Activated CD8-positive, alpha-beta T cell treated with anti-CD3 and anti-CD28 coated beads, Interleukin-2, amount 10 ng/mL, durations not matched to agents 7 days and 5 days (primary cell): ENCODE data around the gene AGO3. TPM values are rescaled to one million over a fixed set of nuclear protein-coding genes. Genes with fewer than 3 reads are reported as not detected.
"Not testable (repeated sequence)": the region's sequence is repeated elsewhere in the genome, so short reads cannot be mapped to it uniquely, and the experiment has no call there.

ENCODE experiments used
- ATAC-seq: fragments of 150-1000 bp; cut with Tn5 transposase; one replicate; pipeline ENCODE4 v1.10.0; 2021; ENCODE audit warnings: moderate library complexity
- CTCF ChIA-PET: fragments of 350-600 bp; sonication (Branson Sonifier 250); formaldehyde crosslinking; loops from one replicate; lab custom pipeline; 2021; ENCODE audit warnings: antibody characterized with exemption; lab: Charles Lee
- POLR2A ChIA-PET: fragments of 350-600 bp; sonication (Branson Sonifier 250); formaldehyde crosslinking; loops from one replicate; lab custom pipeline; 2021; ENCODE audit warnings: antibody characterized with exemption; lab: Charles Lee
- DNase-seq: peaks from one replicate; pipeline ENCODE4 v3.0.0-alpha.2; 2020
- H3K27ac Mint-ChIP-seq: one replicate; pipeline ENCODE4 v1.8.0; 2021; ENCODE audit warnings: mild to moderate bottlenecking, mixed read lengths
- H3K27me3 Mint-ChIP-seq: one replicate; pipeline ENCODE4 v1.8.0; 2021; ENCODE audit warnings: low read depth, mixed read lengths
- H3K36me3 Mint-ChIP-seq: one replicate; pipeline ENCODE4 v1.8.0; 2021; ENCODE audit warnings: low read depth, mixed read lengths
- H3K4me1 Mint-ChIP-seq: one replicate; pipeline ENCODE4 v1.8.0; 2021; ENCODE audit warnings: low read depth, mixed read lengths
- H3K4me3 Mint-ChIP-seq: one replicate; pipeline ENCODE4 v1.8.0; 2021; ENCODE audit warnings: mild to moderate bottlenecking, mixed read lengths
- H3K9me3 Mint-ChIP-seq: one replicate; pipeline ENCODE4 v1.8.0; 2022; ENCODE audit warnings: mixed read lengths; ENCODE audit not compliant: insufficient read depth
- total RNA-seq, 2 experiments: library from RNA; stranded (reverse); gene quantifications; one replicate each; pipeline ENCODE4 v1.2.3, GENCODE V29; 2021

AGO3 gene
- total RNA-seq, 2 experiments from 2014 or later: 27.2 to 30.2 TPM

DNA sequence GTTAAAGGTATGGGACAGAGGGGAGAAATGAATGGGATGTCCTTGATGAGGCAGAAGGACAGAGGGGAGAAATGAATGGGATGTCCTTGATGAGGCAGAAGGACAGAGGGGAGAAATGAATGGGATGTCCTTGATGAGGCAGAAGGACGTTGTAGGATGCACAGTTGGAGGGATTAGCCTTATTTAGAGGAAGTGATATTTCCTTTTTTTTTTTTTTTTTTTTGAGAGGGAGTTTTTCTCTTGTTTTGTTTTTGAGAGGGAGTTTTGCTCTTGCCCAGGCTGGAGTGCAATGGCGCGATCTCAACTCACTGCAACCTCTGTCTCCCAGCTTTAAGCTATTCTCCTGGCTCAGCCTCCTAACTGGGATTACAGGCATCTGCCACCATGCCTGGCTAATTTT, 41.9 kb upstream of the AGO3 start:
- peaks cover 28% of the 10 kb centered on the region for H3K4me1 Mint-ChIP-seq
- H3K27ac Mint-ChIP-seq, H3K27me3 Mint-ChIP-seq, POLR2A ChIA-PET, DNase-seq, ATAC-seq, H3K9me3 Mint-ChIP-seq, H3K4me3 Mint-ChIP-seq: not testable (repeated sequence)
- peaks cover 16% of the 10 kb centered on the region for H3K36me3 Mint-ChIP-seq
- CTCF ChIA-PET: interaction anchor here (1.5 kb wide), 1 partner anchor 1037 kb away, joined by 3 read pairs; no protein-coding TSS in a partner anchor

DNA sequence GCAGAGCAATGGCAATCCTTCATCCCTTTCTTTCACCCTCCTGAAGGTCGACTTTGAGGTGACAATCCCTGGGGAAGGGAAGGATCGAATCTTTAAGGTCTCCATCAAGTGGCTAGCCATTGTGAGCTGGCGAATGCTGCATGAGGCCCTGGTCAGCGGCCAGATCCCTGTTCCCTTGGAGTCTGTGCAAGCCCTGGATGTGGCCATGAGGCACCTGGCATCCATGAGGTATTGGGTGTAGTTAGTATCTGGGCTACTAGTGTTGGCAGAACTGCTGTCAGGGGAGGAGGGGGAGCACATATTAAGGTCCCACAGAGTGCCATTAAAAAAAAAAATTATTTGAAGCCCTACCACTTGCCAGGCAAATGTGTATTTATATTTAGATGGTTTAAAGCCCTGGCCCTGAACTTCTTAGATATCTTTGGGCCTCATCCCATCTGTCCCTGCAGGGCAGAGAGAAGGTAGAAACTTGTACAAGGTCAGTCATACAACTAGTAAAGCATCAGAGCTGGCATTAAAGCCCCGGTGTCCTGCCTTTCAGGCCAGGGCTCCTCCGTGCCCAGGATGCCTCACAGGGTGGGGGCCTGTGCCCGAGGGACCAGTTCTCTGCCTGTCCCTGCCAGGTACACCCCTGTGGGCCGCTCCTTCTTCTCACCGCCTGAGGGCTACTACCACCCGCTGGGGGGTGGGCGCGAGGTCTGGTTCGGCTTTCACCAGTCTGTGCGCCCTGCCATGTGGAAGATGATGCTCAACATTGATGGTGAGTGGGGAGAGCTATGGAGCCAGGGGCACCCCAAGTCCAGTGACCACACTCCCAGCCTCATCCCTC, 37.6 kb upstream of the AGO3 start:
- ChIA-PET CTCF (interaction anchor here (1.2 to 1.8 kb wide), 2 partner anchors 10 to 11 kb away, joined by 3 to 14 read pairs; partner anchors contain the start of gene AGO1), POLR2A (interaction anchor here (0.6 kb wide), 1 partner anchor 901 kb away, joined by 4 read pairs; no protein-coding TSS in a partner anchor)
- no peak overlapping the region for H3K27ac Mint-ChIP-seq
- H3K4me3 Mint-ChIP-seq: no peak overlapping the region
- H3K4me1 Mint-ChIP-seq: peaks cover 4% of the 10 kb centered on the region
- DNase-seq (no peak), ATAC-seq (no peak)
- H3K27me3 Mint-ChIP-seq: no peaks in the 10 kb centered on the region
- peaks cover 24% of the 10 kb centered on the region for H3K36me3 Mint-ChIP-seq
- no peaks in the 10 kb centered on the region for H3K9me3 Mint-ChIP-seq

DNA sequence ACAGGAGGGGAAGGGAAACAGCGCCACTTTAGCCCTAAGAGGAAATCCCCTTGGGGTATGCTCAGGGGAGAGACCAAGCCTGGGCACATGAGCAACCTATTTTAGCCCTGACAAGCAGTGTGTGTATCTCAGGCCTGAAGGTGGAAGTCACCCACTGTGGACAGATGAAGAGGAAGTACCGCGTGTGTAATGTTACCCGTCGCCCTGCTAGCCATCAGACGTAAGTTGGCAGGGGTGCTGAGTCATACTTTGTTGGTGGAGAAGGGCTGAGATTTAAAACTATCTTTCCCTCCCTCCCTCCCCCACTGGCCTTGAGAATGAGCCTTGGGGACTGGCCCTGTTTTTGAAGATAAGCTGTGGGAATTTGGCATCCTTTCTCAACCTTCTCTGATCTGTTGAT, 36.7 kb upstream of the AGO3 start:
- no peak for DNase-seq
- Mint-ChIP-seq H3K4me3 (no peak overlapping the region), H3K36me3 (peaks cover 26% of the 10 kb centered on the region), H3K27ac (no peak overlapping the region), H3K9me3 (no peaks in the 10 kb centered on the region), H3K4me1 (peaks cover 4% of the 10 kb centered on the region), H3K27me3 (no peaks in the 10 kb centered on the region)
- ChIA-PET CTCF (interaction anchor here (1.2 kb wide), 1 partner anchor 11 kb away, joined by 3 read pairs; the partner anchor contains the start of gene AGO1), POLR2A (interaction anchor here (0.6 kb wide), 1 partner anchor 902 kb away, joined by 4 read pairs; no protein-coding TSS in a partner anchor)
- ATAC-seq: no peak

DNA sequence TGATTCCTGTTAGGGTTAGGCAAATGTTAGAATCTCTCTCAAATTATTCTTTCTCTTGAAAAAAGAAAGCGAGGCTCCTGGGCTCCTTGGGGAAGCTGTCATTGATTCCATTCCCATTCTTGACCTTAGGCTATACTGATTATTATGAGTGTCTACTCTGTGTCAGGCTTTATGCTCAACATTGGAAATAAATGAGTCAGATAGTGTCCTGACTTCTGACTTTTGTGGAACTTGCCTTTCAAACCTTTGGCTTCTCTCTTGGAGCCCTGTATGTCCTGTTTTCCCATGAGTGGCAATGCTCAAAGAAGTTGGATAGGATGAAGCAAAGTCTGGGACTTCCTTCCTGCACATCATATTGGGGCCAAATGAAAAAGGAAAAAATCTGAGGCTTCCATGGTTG, 36.2 kb upstream of the AGO3 start:
- Mint-ChIP-seq H3K27me3 (no peaks in the 10 kb centered on the region), H3K27ac (no peak overlapping the region), H3K36me3 (peaks cover 26% of the 10 kb centered on the region), H3K9me3 (no peaks in the 10 kb centered on the region), H3K4me3 (no peak overlapping the region), H3K4me1 (peaks cover 4% of the 10 kb centered on the region)
- ChIA-PET POLR2A (no interaction called here), CTCF (no interaction called here)
- DNase-seq (no peak), ATAC-seq (no peak)

DNA sequence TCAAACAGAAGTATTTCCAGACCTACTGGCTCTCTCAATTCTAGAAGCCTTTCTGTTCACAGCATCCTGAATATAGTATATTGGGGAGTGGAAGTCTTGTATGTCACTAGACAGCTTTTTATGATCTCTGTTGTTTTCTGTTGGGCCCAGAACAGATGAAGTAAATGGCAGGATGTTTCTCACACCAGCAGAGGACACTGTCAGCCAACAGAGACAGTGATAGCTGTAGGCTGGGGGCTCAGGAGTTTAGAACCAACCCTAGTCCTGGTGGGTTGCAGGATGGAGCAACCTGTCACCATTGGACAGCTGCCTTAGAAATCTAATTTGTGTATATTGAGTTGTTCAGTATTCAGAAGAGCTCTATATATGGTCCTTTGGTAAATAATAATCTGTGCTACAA, 31.0 kb upstream of the AGO3 start:
- Mint-ChIP-seq H3K36me3 (peaks cover 16% of the 10 kb centered on the region), H3K27ac (no peak overlapping the region), H3K4me1 (no peaks in the 10 kb centered on the region), H3K27me3 (no peaks in the 10 kb centered on the region), H3K4me3 (no peak overlapping the region), H3K9me3 (no peaks in the 10 kb centered on the region)
- CTCF ChIA-PET: interaction anchor here (0.7 to 1.3 kb wide), 5 partner anchors 16 to 235 kb away, joined by 3 to 4 read pairs (median 3); no protein-coding TSS in a partner anchor
- ATAC-seq (no peak), DNase-seq (no peak)
- POLR2A ChIA-PET: no interaction called here

DNA sequence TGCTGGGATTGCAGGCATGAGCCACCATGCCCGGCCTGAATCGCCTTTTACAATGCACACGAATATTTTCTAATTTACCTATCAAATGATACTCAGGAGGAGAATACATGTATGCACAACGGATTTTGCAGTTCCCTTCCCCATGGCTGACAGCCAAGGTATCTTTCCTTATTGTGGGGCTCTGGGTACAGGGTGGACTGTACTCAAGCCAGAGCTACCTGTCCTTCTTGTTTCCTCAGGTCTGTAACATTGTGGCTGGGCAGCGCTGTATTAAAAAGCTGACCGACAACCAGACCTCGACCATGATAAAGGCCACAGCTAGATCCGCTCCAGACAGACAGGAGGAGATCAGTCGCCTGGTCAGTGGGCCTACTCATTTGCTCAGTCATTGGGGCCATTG, 29.7 kb upstream of the AGO3 start:
- Mint-ChIP-seq H3K9me3 (no peaks in the 10 kb centered on the region), H3K4me1 (no peaks in the 10 kb centered on the region), H3K27me3 (no peaks in the 10 kb centered on the region), H3K36me3 (peaks cover 12% of the 10 kb centered on the region), H3K4me3 (no peak overlapping the region), H3K27ac (no peak overlapping the region)
- CTCF ChIA-PET: no interaction called here
- DNase-seq (no peak), ATAC-seq (no peak)
- POLR2A ChIA-PET: no interaction called here

DNA sequence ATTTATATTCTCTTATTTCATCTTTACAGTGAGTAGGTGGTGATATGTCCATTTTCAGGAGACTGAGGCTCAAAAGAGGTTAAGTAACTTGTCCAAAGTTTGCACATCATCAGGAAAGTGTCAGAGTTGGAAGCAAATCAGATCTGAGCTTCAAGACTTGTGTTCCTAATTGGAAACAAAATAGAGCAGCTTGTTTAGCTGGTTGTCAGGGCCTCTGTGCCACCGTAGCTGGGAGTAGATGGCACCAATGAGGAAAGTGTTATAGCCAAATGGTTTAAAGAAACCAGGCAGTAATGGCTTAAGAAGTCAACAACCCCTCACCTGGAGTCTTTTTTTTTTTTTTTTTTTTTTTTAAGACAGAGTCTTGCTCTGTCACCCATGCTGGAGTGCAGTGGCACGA, 28.2 kb upstream of the AGO3 start:
- ATAC-seq (no peak), DNase-seq (no peak)
- ChIA-PET POLR2A (no interaction called here), CTCF (no interaction called here)
- H3K4me1 Mint-ChIP-seq: no peaks in the 10 kb centered on the region
- peaks cover 12% of the 10 kb centered on the region for H3K36me3 Mint-ChIP-seq
- no peaks in the 10 kb centered on the region for H3K27me3 Mint-ChIP-seq
- no peak overlapping the region for H3K4me3 Mint-ChIP-seq
- H3K27ac Mint-ChIP-seq: no peak overlapping the region
- no peaks in the 10 kb centered on the region for H3K9me3 Mint-ChIP-seq

DNA sequence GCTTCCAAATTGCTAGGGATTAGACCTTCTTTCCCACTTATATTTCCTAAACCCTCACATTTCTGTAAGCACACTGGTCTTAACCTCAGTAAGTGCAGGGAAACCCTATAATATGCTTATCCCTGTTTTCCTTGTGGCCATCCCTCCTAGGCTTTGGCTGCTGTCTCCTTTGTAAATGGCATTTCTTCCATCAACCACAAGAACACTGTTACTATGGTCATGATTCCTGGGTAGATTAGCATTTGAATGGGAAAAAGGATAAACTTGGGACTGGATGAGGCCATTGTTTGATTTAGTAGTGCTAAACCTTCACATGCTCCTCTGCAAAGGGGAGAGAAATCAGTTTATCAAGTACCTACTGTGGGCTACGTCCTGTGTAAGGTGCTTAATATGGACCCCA, 16.2 kb upstream of the AGO3 start:
- peaks cover 44% of the 10 kb centered on the region for H3K36me3 Mint-ChIP-seq
- H3K27me3 Mint-ChIP-seq: no peaks in the 10 kb centered on the region
- no peaks in the 10 kb centered on the region for H3K9me3 Mint-ChIP-seq
- H3K4me1 Mint-ChIP-seq: no peaks in the 10 kb centered on the region
- H3K4me3 Mint-ChIP-seq: no peak overlapping the region
- H3K27ac Mint-ChIP-seq: no peak overlapping the region
- ChIA-PET CTCF (no interaction called here), POLR2A (interaction anchor here (0.6 to 0.7 kb wide), 2 partner anchors 40 to 204 kb away, joined by 3 read pairs; no protein-coding TSS in a partner anchor)
- DNase-seq (no peak), ATAC-seq (no peak)

DNA sequence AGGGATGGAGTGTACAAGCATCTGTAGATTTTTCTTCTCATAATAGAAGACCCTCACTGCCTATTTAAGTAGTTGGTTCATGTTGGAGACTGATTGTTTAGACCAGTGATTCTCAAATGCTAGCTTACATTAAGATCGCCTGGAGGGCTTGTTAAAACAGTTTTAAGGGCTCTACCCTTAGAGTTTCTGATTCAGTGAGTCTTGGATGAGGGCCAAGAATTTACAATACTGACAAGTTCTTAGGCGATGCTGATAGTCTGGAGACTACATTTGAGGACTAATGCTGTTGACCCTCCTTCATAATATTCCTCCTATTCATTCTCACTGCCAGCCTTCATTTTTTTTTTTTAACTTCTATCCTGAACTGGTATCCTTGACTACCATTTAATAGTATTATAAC, 15.2 kb upstream of the AGO3 start:
- H3K9me3 Mint-ChIP-seq: no peaks in the 10 kb centered on the region
- H3K27me3 Mint-ChIP-seq: no peaks in the 10 kb centered on the region
- H3K4me3 Mint-ChIP-seq: no peak overlapping the region
- ChIA-PET POLR2A (interaction anchor here (0.7 kb wide), 1 partner anchor 41 kb away, joined by 3 read pairs; no protein-coding TSS in a partner anchor), CTCF (no interaction called here)
- no peaks in the 10 kb centered on the region for H3K4me1 Mint-ChIP-seq
- H3K27ac Mint-ChIP-seq: no peak overlapping the region
- ATAC-seq (no peak), DNase-seq (no peak)
- peaks cover 52% of the 10 kb centered on the region for H3K36me3 Mint-ChIP-seq

DNA sequence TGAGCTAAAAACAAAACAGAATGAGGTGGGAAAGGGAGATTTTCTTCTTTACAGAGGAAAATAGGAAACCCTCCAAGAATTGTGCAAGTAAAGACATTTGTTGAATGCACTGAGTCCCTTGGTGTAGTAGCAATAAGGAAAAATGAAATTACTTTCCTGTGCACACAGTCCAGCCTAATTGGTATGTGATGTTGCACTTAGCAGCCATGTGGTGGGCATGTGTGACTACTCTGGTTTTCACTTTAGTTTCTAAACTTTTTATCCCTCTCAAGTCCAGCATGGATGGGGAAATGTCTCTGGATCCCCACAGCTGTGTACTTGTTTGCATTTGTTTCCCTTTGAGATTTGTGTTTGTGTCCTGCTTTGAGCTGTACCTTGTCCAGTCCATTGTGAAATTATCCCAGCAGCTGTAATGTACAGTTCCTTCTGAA, 7.1 kb upstream of the AGO3 start:
- Mint-ChIP-seq H3K27ac (no peak overlapping the region), H3K36me3 (peaks cover 15% of the 10 kb centered on the region), H3K9me3 (no peaks in the 10 kb centered on the region), H3K4me1 (peaks cover 3% of the 10 kb centered on the region), H3K4me3 (no peak overlapping the region), H3K27me3 (no peaks in the 10 kb centered on the region)
- DNase-seq (no peak), ATAC-seq (no peak)
- POLR2A ChIA-PET: interaction anchor here (0.7 kb wide), 1 partner anchor 654 kb away, joined by 5 read pairs; no protein-coding TSS in a partner anchor
- CTCF ChIA-PET: interaction anchor here (0.7 kb wide), 1 partner anchor 111 kb away, joined by 4 read pairs; no protein-coding TSS in a partner anchor

DNA sequence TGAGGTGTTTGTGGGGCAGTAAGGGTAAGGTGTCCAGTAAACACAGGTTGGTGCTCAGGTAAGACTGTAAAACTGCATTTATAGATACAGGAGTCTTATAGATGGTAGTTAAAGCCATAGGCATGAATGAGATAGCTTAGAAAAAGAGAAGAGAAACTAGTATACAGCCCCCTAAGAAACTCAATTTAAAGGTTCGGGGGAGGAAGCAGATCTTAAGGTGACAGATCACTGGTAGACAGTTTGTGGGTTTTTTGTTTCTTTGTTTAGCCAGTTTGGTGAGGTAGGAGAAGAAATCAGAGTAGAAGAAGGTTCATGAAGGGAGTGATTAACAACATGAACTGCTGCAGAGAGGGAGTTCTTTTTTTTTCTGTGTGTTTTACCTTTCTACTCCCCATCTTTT, 6.1 kb upstream of the AGO3 start:
- peaks cover 8% of the 10 kb centered on the region for H3K36me3 Mint-ChIP-seq
- POLR2A ChIA-PET: no interaction called here
- H3K27me3 Mint-ChIP-seq: no peaks in the 10 kb centered on the region
- peaks cover 8% of the 10 kb centered on the region for H3K4me1 Mint-ChIP-seq
- H3K4me3 Mint-ChIP-seq: no peak overlapping the region
- H3K27ac Mint-ChIP-seq: no peak overlapping the region
- CTCF ChIA-PET: no interaction called here
- no peaks in the 10 kb centered on the region for H3K9me3 Mint-ChIP-seq
- DNase-seq (no peak), ATAC-seq (no peak)

DNA sequence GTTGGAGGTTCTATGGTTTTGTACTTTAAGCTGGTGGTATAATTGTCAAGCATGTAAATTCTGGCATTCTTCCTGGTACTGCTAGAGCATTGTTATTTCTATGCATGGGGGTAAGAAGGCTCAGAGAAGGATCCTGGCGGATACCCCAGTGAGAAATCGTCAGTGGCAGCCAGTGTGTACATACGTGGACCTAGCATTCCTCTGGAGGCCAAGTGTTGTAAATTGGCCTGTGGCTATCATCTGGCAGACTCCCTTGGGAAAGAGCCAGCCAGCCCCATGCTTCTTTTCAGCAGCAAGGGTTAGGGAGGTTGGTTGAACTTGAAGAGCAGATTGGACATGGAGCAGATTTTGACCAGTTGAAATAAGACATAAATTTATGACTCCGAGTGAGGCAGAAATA, 5.2 kb upstream of the AGO3 start:
- Mint-ChIP-seq H3K36me3 (peaks cover 1% of the 10 kb centered on the region), H3K9me3 (no peaks in the 10 kb centered on the region), H3K4me3 (no peak overlapping the region), H3K4me1 (peaks cover 12% of the 10 kb centered on the region), H3K27me3 (no peaks in the 10 kb centered on the region), H3K27ac (no peak overlapping the region)
- CTCF ChIA-PET: no interaction called here
- ATAC-seq (no peak), DNase-seq (no peak)
- POLR2A ChIA-PET: no interaction called here
